Measurements from ENCODE around the gene ALMS1.

DNA sequence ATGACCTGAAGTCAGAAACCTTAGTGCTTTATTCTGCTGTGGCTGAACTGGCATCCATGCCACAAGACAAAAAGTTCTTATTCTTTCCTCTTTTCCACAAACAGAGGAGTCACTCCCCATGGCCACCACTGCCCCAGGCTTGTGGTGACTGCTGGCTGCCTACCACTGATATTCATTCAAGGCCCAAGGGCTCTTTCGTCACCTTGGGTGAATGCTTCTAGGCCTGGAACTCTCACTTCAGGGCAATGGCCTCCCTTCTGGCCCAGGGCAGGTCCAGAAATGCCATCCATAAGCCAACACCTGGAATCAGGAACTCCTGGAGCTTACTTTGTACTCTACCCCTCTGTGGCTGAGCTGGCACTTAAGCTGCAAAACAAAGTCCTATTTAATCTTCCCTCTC is 146.7 kb downstream of the ALMS1 start:
- TF ChIP-seq EZH2phosphoT487 (IDR thresholded peaks at IDR 0.05; ENCODE audit: low read depth, severe bottlenecking, unreplicated experiment) (no peak), CTCF (IDR thresholded peaks at IDR 0.05; ENCODE audit: poor library complexity) (no peak), EZH2 (IDR thresholded peaks at IDR 0.05; ENCODE audit: borderline replicate concordance) (no peak)

All from hepatocyte (in vitro differentiated cells).